GM23338 (cell line): ENCODE results near the gene PCTP. TPM values are rescaled to one million over a fixed set of nuclear protein-coding genes. Genes with fewer than 3 reads are reported as not detected.

Source experiments
- ATAC-seq: fragments of 200-7000 bp; cut with Tn5 transposase; 3 replicates; pipeline ENCODE4 v1.9.1; 2020
- DNase-seq: peaks from one replicate; pipeline ENCODE4 v3.0.0-alpha.2; 2015; ENCODE audit warnings: low spot score
- H2AFZ ChIP-seq: fragments of 200-600 bp; sonication (generic); 2 replicates; pipeline ENCODE4 v1.8.0; 2016; ENCODE audit warnings: antibody characterized with exemption, mild to moderate bottlenecking, moderate library complexity
- H3F3A ChIP-seq: fragments of 200-600 bp; sonication (generic); replicated peaks from 2 replicates; pipeline ENCODE4 v1.8.0; 2017; ENCODE audit warnings: antibody characterized with exemption, mixed run types, low read depth
- H3K27ac ChIP-seq: fragments of 200-600 bp; sonication (generic); 2 replicates; pipeline ENCODE4 v1.6.1; 2016; ENCODE audit warnings: low read depth
- H3K27me3 ChIP-seq: fragments of 200-600 bp; sonication (generic); 2 replicates; pipeline ENCODE4 v1.8.0; 2016; ENCODE audit warnings: mild to moderate bottlenecking, mixed run types, moderate library complexity; ENCODE audit not compliant: insufficient read depth
- H3K36me3 ChIP-seq: fragments of 200-600 bp; sonication (generic); 2 replicates; pipeline ENCODE4 v1.8.0; 2016; ENCODE audit warnings: mild to moderate bottlenecking; ENCODE audit not compliant: insufficient read depth
- H3K4me1 ChIP-seq: fragments of 200-600 bp; sonication (generic); 2 replicates; pipeline ENCODE4 v1.8.0; 2016; ENCODE audit warnings: mild to moderate bottlenecking, moderate library complexity; ENCODE audit not compliant: insufficient read depth
- H3K4me2 ChIP-seq: fragments of 200-600 bp; sonication (generic); 2 replicates; pipeline ENCODE4 v1.7.1; 2017; ENCODE audit warnings: mixed run types
- H3K4me3 ChIP-seq: fragments of 200-600 bp; sonication (generic); 2 replicates; pipeline ENCODE4 v1.6.1; 2016; ENCODE audit warnings: mixed run types
- H3K79me2 ChIP-seq: fragments of 200-600 bp; sonication (generic); replicated peaks from 2 replicates; pipeline ENCODE4 v1.8.0; 2017; ENCODE audit warnings: mild to moderate bottlenecking; ENCODE audit not compliant: insufficient read depth
- H3K9me2 ChIP-seq: fragments of 200-600 bp; sonication (generic); 2 replicates; pipeline ENCODE4 v1.8.0; 2017; ENCODE audit not compliant: insufficient read depth
- H4K20me1 ChIP-seq: fragments of 200-600 bp; sonication (generic); replicated peaks from 2 replicates; pipeline ENCODE4 v1.8.0; 2017; ENCODE audit warnings: mild to moderate bottlenecking; ENCODE audit not compliant: insufficient read depth
- H3K27ac Mint-ChIP-seq: 2 replicates; pipeline ENCODE4 v1.8.0; 2020; ENCODE audit warnings: inconsistent platforms, mild to moderate bottlenecking, moderate library complexity, mixed read lengths
- H3K27me3 Mint-ChIP-seq: 3 replicates; pipeline ENCODE4 v1.8.0; 2022; ENCODE audit warnings: low read depth, mild to moderate bottlenecking, moderate library complexity, mixed read lengths, inconsistent platforms; ENCODE audit not compliant: insufficient read depth, poor library complexity
- H3K36me3 Mint-ChIP-seq: 3 replicates; pipeline ENCODE4 v1.8.0; 2021; ENCODE audit warnings: low read depth, mild to moderate bottlenecking, inconsistent platforms, moderate library complexity, mixed read lengths
- H3K4me1 Mint-ChIP-seq: 3 replicates; pipeline ENCODE4 v1.8.0; 2020; ENCODE audit warnings: mild to moderate bottlenecking, inconsistent platforms, mixed read lengths
- H3K4me3 Mint-ChIP-seq: 3 replicates; pipeline ENCODE4 v1.8.0; 2021; ENCODE audit warnings: moderate library complexity, mild to moderate bottlenecking, inconsistent platforms, mixed read lengths
- H3K9me3 Mint-ChIP-seq: 3 replicates; pipeline ENCODE4 v1.8.0; 2020; ENCODE audit warnings: moderate library complexity, mild to moderate bottlenecking, inconsistent platforms, mixed read lengths
- EZH2 ChIP-seq: fragments of 200-600 bp; sonication (generic); IDR thresholded peaks from one replicate; pipeline ENCODE4 v1.8.0; 2017; ENCODE audit warnings: antibody characterized with exemption, mild to moderate bottlenecking, low read depth; ENCODE audit not compliant: unreplicated experiment
- EZH2phosphoT487 ChIP-seq: fragments of 200-600 bp; sonication (generic); IDR thresholded peaks from one replicate; pipeline ENCODE4 v1.8.1; 2018; ENCODE audit warnings: antibody characterized with exemption; ENCODE audit not compliant: unreplicated experiment
- JUNB ChIP-seq: IDR thresholded peaks from one replicate; pipeline ENCODE4 v1.6.1; 2016; ENCODE audit warnings: antibody characterized with exemption; ENCODE audit not compliant: unreplicated experiment
- POLR2AphosphoS5 ChIP-seq: IDR thresholded peaks from 2 replicates; pipeline ENCODE4 v1.6.1; 2016; ENCODE audit warnings: antibody characterized with exemption, low read depth
- STAT1 ChIP-seq: IDR thresholded peaks from one replicate; pipeline ENCODE4 v1.6.1; 2016; ENCODE audit warnings: antibody characterized with exemption; ENCODE audit not compliant: unreplicated experiment
- polyA plus RNA-seq: library from polyadenylated mRNA; unstranded; fragments of >200 nt; fragmentation: Nextera tagmentation; extraction: Ambion mirVana; gene quantifications from 2 replicates; pipeline ENCODE4 v1.2.1, GENCODE V29; 2016
- total RNA-seq: library from RNA; depleted of rRNA; stranded (reverse); fragments of >200 nt; shearing (Covaris generic); gene quantifications from 2 replicates; pipeline ENCODE4 v1.2.3, GENCODE V29; 2014
- TF ChIP-seq, protein P1 (sequence below): fragments of 250-450 bp; sonication (Bioruptor Pico); IDR thresholded peaks from 2 replicates; pipeline ENCODE4 v1.5.0; 2020; ENCODE audit warnings: mild to moderate bottlenecking, moderate library complexity
- TF ChIP-seq, protein P2 (sequence below): IDR thresholded peaks from one replicate; pipeline ENCODE4 v1.6.1; 2018; ENCODE audit warnings: antibody characterized with exemption; ENCODE audit not compliant: unreplicated experiment

The PCTP gene
- total and polyA plus RNA-seq, 2 experiments from 2014 or later, result 6.4 to 12.3 TPM

DNA sequence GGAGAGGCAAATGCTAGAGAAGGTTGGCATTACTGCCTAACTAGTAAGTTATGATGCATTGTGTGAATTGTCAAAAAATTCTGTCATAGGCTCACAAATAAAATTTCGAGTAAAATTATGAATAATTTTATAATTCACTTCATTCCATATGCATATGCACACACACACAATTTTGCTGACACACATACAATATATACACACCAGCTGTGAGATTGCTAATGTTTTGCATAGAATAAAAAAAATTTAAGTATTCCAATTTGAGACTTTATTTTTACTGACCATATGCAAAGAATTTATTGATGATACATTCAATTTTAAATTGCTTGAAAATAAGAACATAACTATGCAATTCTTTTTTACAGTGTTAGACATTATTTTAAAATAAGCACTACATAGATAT, 21.4 kb upstream of the PCTP start (continued):
- TF ChIP-seq, protein P1, sequence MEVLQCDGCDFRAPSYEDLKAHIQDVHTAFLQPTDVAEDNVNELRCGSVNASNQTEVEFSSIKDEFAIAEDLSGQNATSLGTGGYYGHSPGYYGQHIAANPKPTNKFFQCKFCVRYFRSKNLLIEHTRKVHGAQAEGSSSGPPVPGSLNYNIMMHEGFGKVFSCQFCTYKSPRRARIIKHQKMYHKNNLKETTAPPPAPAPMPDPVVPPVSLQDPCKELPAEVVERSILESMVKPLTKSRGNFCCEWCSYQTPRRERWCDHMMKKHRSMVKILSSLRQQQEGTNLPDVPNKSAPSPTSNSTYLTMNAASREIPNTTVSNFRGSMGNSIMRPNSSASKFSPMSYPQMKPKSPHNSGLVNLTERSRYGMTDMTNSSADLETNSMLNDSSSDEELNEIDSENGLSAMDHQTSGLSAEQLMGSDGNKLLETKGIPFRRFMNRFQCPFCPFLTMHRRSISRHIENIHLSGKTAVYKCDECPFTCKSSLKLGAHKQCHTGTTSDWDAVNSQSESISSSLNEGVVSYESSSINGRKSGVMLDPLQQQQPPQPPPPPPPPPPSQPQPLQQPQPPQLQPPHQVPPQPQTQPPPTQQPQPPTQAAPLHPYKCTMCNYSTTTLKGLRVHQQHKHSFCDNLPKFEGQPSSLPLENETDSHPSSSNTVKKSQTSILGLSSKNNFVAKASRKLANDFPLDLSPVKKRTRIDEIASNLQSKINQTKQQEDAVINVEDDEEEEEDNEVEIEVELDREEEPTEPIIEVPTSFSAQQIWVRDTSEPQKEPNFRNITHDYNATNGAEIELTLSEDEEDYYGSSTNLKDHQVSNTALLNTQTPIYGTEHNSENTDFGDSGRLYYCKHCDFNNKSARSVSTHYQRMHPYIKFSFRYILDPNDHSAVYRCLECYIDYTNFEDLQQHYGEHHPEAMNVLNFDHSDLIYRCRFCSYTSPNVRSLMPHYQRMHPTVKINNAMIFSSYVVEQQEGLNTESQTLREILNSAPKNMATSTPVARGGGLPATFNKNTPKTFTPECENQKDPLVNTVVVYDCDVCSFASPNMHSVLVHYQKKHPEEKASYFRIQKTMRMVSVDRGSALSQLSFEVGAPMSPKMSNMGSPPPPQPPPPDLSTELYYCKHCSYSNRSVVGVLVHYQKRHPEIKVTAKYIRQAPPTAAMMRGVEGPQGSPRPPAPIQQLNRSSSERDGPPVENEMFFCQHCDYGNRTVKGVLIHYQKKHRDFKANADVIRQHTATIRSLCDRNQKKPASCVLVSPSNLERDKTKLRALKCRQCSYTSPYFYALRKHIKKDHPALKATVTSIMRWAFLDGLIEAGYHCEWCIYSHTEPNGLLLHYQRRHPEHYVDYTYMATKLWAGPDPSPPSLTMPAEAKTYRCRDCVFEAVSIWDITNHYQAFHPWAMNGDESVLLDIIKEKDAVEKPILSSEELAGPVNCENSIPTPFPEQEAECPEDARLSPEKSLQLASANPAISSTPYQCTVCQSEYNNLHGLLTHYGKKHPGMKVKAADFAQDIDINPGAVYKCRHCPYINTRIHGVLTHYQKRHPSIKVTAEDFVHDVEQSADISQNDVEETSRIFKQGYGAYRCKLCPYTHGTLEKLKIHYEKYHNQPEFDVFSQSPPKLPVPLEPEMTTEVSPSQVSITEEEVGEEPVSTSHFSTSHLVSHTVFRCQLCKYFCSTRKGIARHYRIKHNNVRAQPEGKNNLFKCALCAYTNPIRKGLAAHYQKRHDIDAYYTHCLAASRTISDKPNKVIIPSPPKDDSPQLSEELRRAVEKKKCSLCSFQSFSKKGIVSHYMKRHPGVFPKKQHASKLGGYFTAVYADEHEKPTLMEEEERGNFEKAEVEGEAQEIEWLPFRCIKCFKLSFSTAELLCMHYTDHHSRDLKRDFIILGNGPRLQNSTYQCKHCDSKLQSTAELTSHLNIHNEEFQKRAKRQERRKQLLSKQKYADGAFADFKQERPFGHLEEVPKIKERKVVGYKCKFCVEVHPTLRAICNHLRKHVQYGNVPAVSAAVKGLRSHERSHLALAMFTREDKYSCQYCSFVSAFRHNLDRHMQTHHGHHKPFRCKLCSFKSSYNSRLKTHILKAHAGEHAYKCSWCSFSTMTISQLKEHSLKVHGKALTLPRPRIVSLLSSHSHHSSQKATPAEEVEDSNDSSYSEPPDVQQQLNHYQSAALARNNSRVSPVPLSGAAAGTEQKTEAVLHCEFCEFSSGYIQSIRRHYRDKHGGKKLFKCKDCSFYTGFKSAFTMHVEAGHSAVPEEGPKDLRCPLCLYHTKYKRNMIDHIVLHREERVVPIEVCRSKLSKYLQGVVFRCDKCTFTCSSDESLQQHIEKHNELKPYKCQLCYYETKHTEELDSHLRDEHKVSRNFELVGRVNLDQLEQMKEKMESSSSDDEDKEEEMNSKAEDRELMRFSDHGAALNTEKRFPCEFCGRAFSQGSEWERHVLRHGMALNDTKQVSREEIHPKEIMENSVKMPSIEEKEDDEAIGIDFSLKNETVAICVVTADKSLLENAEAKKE (CRISPR knock-in tag), result no peak
- TF ChIP-seq STAT1 (no peak), EZH2phosphoT487 (no peak), JUNB (no peak)
- TF ChIP-seq, protein P2, sequence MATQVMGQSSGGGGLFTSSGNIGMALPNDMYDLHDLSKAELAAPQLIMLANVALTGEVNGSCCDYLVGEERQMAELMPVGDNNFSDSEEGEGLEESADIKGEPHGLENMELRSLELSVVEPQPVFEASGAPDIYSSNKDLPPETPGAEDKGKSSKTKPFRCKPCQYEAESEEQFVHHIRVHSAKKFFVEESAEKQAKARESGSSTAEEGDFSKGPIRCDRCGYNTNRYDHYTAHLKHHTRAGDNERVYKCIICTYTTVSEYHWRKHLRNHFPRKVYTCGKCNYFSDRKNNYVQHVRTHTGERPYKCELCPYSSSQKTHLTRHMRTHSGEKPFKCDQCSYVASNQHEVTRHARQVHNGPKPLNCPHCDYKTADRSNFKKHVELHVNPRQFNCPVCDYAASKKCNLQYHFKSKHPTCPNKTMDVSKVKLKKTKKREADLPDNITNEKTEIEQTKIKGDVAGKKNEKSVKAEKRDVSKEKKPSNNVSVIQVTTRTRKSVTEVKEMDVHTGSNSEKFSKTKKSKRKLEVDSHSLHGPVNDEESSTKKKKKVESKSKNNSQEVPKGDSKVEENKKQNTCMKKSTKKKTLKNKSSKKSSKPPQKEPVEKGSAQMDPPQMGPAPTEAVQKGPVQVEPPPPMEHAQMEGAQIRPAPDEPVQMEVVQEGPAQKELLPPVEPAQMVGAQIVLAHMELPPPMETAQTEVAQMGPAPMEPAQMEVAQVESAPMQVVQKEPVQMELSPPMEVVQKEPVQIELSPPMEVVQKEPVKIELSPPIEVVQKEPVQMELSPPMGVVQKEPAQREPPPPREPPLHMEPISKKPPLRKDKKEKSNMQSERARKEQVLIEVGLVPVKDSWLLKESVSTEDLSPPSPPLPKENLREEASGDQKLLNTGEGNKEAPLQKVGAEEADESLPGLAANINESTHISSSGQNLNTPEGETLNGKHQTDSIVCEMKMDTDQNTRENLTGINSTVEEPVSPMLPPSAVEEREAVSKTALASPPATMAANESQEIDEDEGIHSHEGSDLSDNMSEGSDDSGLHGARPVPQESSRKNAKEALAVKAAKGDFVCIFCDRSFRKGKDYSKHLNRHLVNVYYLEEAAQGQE, result no peak

GRCh38 chr17:55730380-55730779, 20.5 kb upstream of the PCTP start:
- Histone ChIP-seq H3K27ac (no peak overlapping the region), H3K4me2 (no peak overlapping the region), H3K9me2 (no peaks in the 10 kb centered on the region), H4K20me1 (no peaks in the 10 kb centered on the region), H3K4me1 (peaks cover 28% of the 10 kb centered on the region), H3K79me2 (no peaks in the 10 kb centered on the region), H3K36me3 (no peaks in the 10 kb centered on the region), H3K27me3 (no peaks in the 10 kb centered on the region), H3F3A (no peaks in the 10 kb centered on the region), H3K4me3 (no peak overlapping the region), H2AFZ (no peak overlapping the region)
- Mint-ChIP-seq H3K27me3 (peaks cover 2% of the 10 kb centered on the region), H3K4me1 (peaks cover 72% of the 10 kb centered on the region), H3K4me3 (no peak overlapping the region), H3K36me3 (no peaks in the 10 kb centered on the region), H3K9me3 (no peaks in the 10 kb centered on the region), H3K27ac (no peak overlapping the region)
- DNase-seq (no peak), ATAC-seq (no peak)
- TF ChIP-seq EZH2, result no peak
- no peak for TF ChIP-seq POLR2AphosphoS5
- TF ChIP-seq, protein P1 (CRISPR knock-in tag), result no peak
